ENCODE measurements around the gene ZDHHC18.

ZDHHC18 gene

GRCh38 chr1:26900815-26901511, 74.5 kb downstream of the ZDHHC18 start:
- DNase-seq = no peak
